ENCODE measurements around the gene REPIN1.
"Not testable (repeated sequence)": the region's sequence is repeated elsewhere in the genome, so short reads cannot be mapped to it uniquely, and the experiment has no call there.

Gene REPIN1

DNA sequence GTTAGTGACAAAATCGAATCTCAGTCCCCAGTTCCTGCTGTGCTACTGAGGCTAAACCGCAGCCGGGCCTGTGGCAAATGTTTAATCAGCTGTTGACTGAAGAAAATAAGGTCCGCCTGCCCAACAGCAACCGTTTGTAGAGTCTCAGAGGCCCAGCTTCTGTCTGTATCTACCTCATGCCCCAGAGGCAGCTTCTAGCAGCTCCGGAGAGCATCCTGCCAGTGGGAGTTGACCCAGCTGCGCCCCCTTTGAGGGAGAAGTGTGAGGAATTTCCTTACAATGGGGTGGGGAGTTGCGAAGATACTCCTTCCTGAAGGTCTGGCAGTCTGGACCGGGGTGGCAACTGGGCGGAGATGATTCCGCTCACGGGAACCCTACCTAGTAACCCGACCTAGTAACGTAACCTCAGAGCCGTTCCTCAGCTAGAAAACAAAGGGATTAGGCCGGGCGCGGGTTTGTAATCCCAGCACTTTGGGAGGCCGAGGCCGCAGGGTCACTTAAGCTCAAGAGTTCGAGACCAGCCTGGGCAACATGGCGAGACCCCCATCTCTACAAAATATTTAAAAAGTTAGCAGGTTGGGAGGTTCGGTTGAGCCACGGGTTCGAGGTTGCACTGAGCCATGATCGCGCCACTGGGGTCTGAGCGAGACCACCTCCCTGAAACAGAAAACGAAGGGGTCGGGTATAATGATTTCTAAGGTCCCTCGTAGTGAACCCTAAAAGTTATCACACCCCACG, 9.7 kb downstream of the REPIN1 start:
- peak; percentile 92 for DNase-seq

- peak; percentile 98 for DNase-seq
Measured at GRCh38 chr7:150378853-150379440, 10.3 kb downstream of the REPIN1 start, which contains the start of gene ZNF775. Gene ZNF775, plus strand, starts transcription at chr7:150379330. Its CDS starts 9,141 bp downstream, at chr7:150388471.

- DNase-seq = peak; percentile 64
Measured at GRCh38 chr7:150379441-150380379, 11.1 kb downstream of the REPIN1 start.

DNA sequence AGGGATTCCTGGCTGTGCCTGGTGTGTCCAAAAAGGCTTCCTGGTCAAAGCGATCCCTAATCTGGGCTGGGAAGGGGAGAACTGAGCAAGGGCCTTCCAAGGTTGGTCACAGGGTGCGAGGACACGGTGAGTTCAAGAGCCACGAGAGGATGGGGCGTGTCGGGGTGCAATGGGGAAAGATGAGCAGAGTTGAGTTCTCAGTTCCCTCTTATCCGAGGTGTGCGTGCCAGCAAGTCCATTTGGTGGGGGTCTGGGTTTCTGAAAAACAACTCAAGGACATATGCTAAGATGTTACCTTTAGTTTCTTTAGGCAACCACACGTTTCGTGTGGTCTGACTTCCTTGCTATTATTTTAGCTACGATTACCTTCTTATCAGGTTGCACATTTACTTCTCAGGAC, 11.8 kb downstream of the REPIN1 start:
- peak; percentile 85 for DNase-seq

- no peak for DNase-seq
Measured at GRCh38 chr7:150381096-150381495, 12.5 kb downstream of the REPIN1 start.

DNA sequence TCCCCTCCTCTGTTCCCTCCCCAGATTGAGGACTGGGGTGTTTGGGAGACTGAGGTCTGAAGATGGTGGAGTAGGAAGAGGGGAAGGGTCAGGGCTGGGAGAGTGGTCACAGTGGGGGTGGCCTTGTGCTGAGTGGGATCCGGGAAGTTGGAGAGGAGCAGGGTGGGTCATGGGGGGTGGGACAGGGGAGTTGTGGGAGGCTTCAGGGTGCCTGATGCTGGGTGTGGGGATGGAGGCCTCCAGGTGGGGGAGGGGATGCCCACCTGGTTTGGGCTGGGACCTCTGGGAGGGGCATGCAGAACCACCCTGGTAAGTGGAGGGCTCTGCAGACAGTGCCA, 13.1 kb downstream of the REPIN1 start:
- no peak for DNase-seq

- DNase-seq = no peak
Measured at GRCh38 chr7:150382123-150382843, 13.7 kb downstream of the REPIN1 start.

DNA sequence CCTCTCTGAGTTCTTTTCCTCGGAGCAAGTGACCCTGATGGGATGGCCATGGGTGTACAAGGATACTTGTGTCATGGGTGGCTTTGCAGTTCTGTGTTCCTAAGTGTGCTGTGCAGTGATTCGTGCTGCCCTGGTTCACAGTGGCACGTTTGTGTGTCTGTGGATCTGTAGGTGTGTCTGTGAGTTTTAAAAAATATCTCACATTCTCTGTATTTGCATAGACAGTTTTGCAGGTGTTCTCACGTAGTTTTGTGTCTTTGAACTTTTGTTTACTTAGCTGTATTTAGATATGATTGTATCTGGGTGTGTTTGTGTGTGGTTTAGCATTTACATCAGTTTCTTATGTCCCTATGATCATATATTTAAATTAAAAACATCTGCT, 14.2 kb downstream of the REPIN1 start:
- DNase-seq = no peak

DNA sequence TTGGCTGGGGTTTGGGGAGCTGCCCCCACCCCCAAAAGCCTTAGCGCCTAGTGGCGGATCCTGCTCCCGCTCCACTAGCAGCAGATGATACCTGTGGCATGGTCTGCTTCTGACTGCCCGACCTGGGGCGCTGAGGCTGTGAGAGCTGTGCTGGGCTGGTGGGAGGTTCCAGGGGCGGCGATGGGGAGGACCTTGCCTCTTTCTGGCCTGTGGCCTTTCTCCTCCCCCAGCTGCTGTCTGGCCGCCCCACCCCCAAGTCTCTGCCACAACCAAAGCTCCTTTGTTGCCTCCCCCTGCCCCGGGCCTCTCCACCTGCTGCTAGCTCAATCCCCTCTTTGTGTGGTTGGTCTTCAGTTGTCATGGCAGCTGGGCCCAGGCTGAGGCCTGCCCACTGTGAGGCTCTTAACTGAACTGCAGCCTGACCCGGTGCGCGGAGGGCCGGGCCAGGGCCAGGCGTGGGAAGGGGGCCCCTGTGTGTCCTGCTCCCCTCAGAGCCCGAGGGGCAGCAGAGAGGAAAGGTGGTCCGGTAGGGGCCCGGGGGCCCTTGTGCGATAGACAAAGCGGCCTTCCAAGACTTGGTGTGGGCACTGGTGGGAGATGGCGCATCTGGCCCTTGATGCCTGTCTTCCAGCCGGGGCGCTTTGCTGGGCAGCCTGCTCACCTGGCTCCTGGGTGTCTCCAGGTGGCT, 15.2 kb downstream of the REPIN1 start:
- DNase-seq = no peak

- no peak for DNase-seq
Measured at GRCh38 chr7:150384406-150385301, 16.0 kb downstream of the REPIN1 start.

GRCh38 chr7:150385302-150385723, 16.7 kb downstream of the REPIN1 start:
- no peak for DNase-seq

- not testable (repeated sequence) for DNase-seq
Measured at GRCh38 chr7:150385884-150386283, 17.3 kb downstream of the REPIN1 start.

DNA sequence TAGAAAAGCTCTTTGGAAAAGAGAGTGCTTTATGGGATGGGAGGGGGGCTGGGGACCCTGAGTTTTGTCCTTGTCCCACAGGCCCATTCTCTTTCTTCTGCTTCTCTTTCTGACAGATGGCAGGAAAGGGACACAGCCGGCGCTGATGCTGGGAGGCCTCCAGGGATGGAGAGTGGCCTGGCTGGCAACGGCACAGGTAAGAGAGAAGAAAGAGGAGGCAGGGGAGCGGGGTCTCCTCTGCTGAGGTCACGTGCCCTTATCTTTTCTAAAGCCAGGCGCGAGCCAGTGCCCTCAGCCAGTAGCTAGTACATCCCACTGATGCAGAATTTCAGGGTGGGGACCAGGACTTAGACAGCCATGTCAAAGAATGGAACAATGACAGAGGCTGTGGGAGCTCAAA, 19.7 kb downstream of the REPIN1 start:
- DNase-seq = no peak

- no peak for DNase-seq
Measured at GRCh38 chr7:150388709-150389531, 20.3 kb downstream of the REPIN1 start.

DNA sequence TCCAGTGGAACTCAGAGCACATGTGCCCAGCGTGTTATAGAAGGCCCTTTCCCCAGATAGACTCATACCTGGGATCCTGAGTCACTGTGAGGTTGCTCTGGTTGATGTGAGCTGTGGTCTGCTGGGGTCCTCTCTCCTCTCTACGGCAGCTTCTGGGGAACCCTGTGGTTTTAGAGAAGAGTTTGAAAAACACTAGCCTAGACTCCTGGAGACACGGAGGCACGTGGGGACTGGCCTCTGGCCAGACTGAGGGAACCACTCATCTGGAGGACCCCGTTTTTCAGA, 20.9 kb downstream of the REPIN1 start:
- DNase-seq = no peak

DNA sequence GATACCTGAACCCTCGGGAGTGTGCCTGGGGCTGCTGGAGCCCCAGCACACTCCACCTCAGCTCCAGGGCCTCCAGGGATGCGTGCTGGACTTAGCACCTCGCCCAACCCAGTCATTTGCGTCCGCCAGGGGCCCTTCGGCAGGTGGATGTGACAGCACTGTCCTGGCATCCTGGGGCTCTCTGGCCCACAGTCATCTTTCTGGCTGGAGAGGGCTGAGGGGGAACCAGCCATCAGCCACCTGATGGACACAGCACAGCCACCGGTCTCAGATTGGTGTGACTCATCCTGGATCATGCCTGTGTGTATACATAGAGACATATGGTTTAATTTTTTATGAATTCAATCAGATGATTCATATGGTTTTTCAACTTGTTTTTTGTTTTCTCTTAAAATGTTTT, 21.6 kb downstream of the REPIN1 start:
- no peak for DNase-seq

GRCh38 chr7:150393325-150393724, 24.7 kb downstream of the REPIN1 start:
- DNase-seq = no peak

DNA sequence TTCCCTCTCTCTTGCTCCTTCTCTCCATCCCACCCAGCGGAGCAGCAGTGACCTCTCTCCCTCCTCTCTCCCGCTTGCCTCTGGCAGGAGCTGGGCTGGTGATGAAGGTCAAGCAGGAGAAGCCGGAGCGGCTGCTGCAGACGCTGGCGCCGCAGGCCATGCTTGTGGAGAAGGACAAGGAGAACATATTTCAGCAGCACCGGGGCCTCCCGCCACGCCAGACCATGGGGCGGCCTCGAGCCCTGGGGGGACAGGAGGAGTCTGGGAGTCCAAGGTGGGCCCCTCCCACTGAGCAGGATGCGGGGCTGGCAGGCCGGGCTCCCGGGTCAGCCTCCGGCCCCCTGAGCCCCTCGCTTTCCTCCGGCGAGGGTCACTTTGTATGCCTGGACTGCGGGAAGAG, 27.8 kb downstream of the REPIN1 start:
- DNase-seq = no peak

- no peak for DNase-seq
Measured at GRCh38 chr7:150396851-150397260, 28.2 kb downstream of the REPIN1 start.

- no peak for DNase-seq
Measured at GRCh38 chr7:150397346-150398107, 28.9 kb downstream of the REPIN1 start.

All from RPMI8226 (cell line).